Body of pancreas (tissue), 4 donors: ENCODE data around the gene PLEK2.

Experiments
- CTCF ChIP-seq, 7 experiments: fragments of 450-650 bp in 4 of 7; fragments of 200-600 bp in 3 of 7; sonication (generic) in 3 of 7; IDR thresholded peaks; one replicate each; pipeline ENCODE4 v1.5.1; 2016 to 2019; ENCODE audit warnings: antibody characterized with exemption in 7 of 7
- POLR2A ChIP-seq, 3 donors: fragments of 450-650 bp; IDR thresholded peaks; one replicate each; pipeline ENCODE4 v1.6.1; 2016; ENCODE audit warnings: antibody characterized with exemption in 3 of 3, mild to moderate bottlenecking in 2 of 3

GRCh38 chr14:67441672-67442071 lies 29.7 kb upstream of the PLEK2 start:
- no peak for TF ChIP-seq POLR2A (IDR thresholded peaks at IDR 0.05)
- no peak for TF ChIP-seq CTCF (IDR thresholded peaks at IDR 0.05)
